GM12801 (cell line): Measurements from ENCODE around the gene NCKIPSD.

Experiments used
- TF ChIP-seq, protein P1 (sequence below): IDR thresholded peaks from one replicate; pipeline ENCODE4 v1.5.1; 2011; ENCODE audit warnings: control low read depth; ENCODE audit not compliant: insufficient read length; ENCODE audit errors: extremely low read depth

The NCKIPSD gene

DNA sequence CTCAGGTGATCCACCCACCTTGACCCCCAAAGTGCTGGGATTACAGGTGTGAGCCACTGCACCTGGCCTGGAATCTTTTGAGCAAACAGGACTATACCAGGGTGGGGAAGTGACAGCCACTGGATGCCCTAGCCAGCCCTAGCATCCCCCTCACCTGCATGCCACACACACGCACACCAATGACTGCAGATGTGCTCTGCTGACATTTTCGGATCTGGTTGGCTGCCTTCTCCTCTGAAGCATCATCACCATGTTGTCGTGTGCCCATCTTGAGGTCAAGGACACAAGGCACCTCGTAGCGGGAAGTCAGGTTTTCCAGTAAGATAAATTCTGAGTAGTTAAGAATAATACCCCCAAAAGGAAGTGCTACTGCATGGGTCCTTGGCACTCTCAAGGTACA, 3.7 kb upstream of the NCKIPSD start:
- TF ChIP-seq, protein P1, sequence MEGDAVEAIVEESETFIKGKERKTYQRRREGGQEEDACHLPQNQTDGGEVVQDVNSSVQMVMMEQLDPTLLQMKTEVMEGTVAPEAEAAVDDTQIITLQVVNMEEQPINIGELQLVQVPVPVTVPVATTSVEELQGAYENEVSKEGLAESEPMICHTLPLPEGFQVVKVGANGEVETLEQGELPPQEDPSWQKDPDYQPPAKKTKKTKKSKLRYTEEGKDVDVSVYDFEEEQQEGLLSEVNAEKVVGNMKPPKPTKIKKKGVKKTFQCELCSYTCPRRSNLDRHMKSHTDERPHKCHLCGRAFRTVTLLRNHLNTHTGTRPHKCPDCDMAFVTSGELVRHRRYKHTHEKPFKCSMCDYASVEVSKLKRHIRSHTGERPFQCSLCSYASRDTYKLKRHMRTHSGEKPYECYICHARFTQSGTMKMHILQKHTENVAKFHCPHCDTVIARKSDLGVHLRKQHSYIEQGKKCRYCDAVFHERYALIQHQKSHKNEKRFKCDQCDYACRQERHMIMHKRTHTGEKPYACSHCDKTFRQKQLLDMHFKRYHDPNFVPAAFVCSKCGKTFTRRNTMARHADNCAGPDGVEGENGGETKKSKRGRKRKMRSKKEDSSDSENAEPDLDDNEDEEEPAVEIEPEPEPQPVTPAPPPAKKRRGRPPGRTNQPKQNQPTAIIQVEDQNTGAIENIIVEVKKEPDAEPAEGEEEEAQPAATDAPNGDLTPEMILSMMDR: no peak

DNA sequence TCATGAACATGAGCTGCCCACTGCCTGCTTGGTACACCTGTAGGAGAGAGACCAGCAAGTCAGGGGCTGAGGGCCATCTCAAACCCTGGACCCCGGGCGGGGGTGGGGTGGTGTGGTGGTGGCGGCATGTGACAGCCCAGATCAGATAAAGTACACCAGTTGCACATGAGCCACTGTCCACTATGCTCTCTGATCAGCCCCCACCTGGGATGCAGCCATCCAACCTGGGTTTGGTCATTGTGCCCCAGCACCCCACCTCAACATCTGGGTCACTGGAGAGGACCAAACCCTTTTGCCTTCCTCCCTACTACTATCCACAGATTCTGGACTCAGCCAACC, 3.0 kb upstream of the NCKIPSD start:
- TF ChIP-seq, protein P1: no peak

DNA sequence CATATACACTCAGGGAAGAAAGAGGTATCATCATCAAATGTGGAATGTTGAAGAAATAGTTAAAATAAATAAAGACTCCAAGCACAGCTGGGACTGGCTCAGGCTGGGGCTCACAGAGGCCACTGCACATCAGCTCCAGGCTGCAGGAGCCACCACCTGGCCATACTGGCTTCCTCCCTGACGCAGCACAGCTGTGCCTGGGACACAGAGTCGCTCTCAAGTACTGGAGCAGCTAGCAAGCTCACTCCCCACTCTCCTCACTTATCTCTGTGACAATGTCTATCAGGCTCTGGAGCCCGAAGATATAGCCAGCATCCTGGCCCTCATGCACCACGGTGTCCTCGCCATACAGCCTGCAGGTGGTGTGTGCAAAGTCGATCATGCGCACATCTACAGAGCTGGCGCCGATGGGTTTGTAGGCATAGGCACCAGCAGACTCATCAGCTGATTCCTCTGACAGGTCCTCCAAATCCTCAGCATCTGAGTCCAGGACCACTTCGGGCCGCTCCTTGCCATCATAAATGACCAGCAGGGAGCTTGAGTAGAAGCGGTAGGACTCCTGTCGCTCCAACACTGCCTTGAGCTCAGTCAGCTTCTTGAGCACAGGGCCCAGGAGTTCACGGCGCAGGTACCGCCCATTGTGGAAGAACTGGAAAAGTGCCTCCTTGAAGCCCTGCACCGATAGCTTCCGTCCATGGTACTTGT, 2.5 kb upstream of the NCKIPSD start:
- TF ChIP-seq, protein P1: no peak

DNA sequence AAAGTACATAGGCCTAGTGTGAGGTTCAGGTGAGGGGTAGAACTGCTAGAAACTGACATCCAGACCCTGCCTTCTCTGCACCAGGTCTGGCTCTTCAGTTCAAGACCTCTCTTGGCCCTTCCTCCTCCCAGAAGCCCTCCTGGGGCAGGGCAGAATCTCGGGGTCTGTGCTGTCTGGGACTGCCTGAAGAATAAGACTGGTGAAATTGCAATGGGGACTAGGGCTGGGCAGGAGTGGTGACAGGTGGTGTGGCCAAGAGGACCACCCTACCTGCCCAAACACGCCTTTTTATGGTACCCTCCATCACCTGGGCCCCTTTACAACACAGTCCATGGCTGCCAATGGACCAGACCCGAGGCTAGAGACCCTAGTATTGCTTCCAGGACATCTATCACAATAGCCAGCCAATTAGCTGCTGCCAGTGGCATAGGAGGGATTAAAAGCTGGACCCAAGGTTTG, 1.5 kb upstream of the NCKIPSD start:
- TF ChIP-seq, protein P1: no peak

- TF ChIP-seq, protein P1: no peak
Measured at GRCh38 chr3:48686538-48687219, 964 bp upstream of the NCKIPSD start.

GRCh38 chr3:48685293-48685602, 467 bp downstream of the NCKIPSD start:
- TF ChIP-seq, protein P1: no peak

- TF ChIP-seq, protein P1: no peak
Measured at GRCh38 chr3:48684480-48685143, 1.1 kb downstream of the NCKIPSD start.
